ENCODE results near the gene JUP. TPM values are rescaled to one million over a fixed set of nuclear protein-coding genes. Genes with fewer than 3 reads are reported as not detected.

The JUP gene
- polyA plus RNA-seq, 1 of the 3 experiments (the other 2 are of a cell fraction), result 13.0 TPM

DNA sequence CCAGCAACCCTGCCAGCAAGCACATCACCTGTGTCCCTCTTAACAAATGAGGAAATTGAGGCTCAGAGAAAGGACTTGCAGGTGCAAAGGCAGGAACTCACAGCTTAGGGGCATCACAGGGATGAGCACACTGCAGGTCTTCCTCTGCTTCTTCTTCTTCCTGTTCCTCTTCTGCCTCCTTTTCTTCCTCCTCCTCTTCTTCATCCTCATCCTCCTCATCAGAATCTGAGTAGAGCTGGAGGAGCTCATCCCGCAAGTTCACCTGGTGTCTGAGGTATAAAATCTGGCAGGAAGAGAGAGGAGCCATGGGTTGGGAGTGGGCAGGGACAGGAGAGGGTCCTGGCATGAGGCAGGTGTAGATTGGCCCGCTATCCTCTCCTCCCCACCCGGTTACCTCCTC lies 54.7 kb downstream of the JUP start:
- Histone ChIP-seq H4K20me1 (ENCODE audit: insufficient read depth) (no peaks in the 10 kb centered on the region), H3K79me2 (ENCODE audit: insufficient read depth) (no peaks in the 10 kb centered on the region), H3F3A (replicated peaks; ENCODE audit: insufficient read depth) (no peaks in the 10 kb centered on the region), H3K4me1 (ENCODE audit: control insufficient read depth in 1 of 2, insufficient read depth in 2 of 2, low read depth in 1 of 2, low read length in 1 of 2) (peaks cover 0 to 11% of the 10 kb centered on the region in 2 experiments; a peak in 1 of 4 replicates), H3K36me3 (replicated peaks in 1 of 2; ENCODE audit: control insufficient read depth in 1 of 2, insufficient read depth in 2 of 2, low read length in 1 of 2) (no peaks in the 10 kb centered on the region), H3K4me3 (ENCODE audit: low read depth in 2 of 2, low read length in 1 of 2) (no peak overlapping the region), H3K4me2 (no peak overlapping the region), H3K9ac (no peak overlapping the region), H2AFZ (ENCODE audit: low read depth) (no peak overlapping the region), H3K9me2 (no peaks in the 10 kb centered on the region), H3K27me3 (ENCODE audit: insufficient read depth) (peaks cover 61% of the 10 kb centered on the region), H3K9me3 (no peaks in the 10 kb centered on the region), H3K27ac (ENCODE audit: low read depth in 2 of 2, low read length in 1 of 2) (no peak overlapping the region)
- 35% methylated on average over 2 of the region's 3 CpGs for WGBS (ENCODE audit: low lambda C conversion rate)
- TF ChIP-seq CHD2 (IDR thresholded peaks at IDR 0.05; ENCODE audit: low read length, partially characterized antibody), result no peak
- no peak for TF ChIP-seq TCF12 (IDR thresholded peaks at IDR 0.05)
- no peak for TF ChIP-seq TEAD4 (IDR thresholded peaks at IDR 0.05; ENCODE audit: borderline replicate concordance, insufficient read depth)
- no peak for TF ChIP-seq MEF2A (IDR thresholded peaks at IDR 0.05; ENCODE audit: borderline replicate concordance, low read depth)
- TF ChIP-seq GABPA (IDR thresholded peaks at IDR 0.05; ENCODE audit: low read depth), result no peak
- no peak for TF ChIP-seq RAD21 (IDR thresholded peaks at IDR 0.05; ENCODE audit: low read length)
- no peak for TF ChIP-seq POLR2AphosphoS5 (IDR thresholded peaks at IDR 0.05; ENCODE audit: low read depth, low read length)
- TF ChIP-seq, protein P1, sequence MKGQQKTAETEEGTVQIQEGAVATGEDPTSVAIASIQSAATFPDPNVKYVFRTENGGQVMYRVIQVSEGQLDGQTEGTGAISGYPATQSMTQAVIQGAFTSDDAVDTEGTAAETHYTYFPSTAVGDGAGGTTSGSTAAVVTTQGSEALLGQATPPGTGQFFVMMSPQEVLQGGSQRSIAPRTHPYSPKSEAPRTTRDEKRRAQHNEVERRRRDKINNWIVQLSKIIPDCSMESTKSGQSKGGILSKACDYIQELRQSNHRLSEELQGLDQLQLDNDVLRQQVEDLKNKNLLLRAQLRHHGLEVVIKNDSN (IDR thresholded peaks at IDR 0.05; ENCODE audit: borderline replicate concordance, low read depth), result no peak
- TF ChIP-seq YY1 (IDR thresholded peaks at IDR 0.05; ENCODE audit: low read depth), result no peak
- TF ChIP-seq EP300 (IDR thresholded peaks at IDR 0.05; ENCODE audit: borderline replicate concordance in 1 of 2, low read depth in 1 of 2, low read length in 1 of 2), result no peak
- TF ChIP-seq FOSL2 (IDR thresholded peaks at IDR 0.05; ENCODE audit: borderline replicate concordance, low read depth), result no peak
- TF ChIP-seq FOXJ3 (CRISPR knock-in tag; IDR thresholded peaks at IDR 0.05), result no peak
- no peak for TF ChIP-seq JUND (IDR thresholded peaks at IDR 0.05)
- ChIA-PET CTCF (interaction anchor here (1.4 to 24.8 kb wide), 4 partner anchors 36 to 72 kb away, joined by 5 to 405 read pairs (median 12); partner anchors contain the start of genes FKBP10, JUP and P3H4), POLR2A (no interaction called here)
- no peak for DNase-seq

DNA sequence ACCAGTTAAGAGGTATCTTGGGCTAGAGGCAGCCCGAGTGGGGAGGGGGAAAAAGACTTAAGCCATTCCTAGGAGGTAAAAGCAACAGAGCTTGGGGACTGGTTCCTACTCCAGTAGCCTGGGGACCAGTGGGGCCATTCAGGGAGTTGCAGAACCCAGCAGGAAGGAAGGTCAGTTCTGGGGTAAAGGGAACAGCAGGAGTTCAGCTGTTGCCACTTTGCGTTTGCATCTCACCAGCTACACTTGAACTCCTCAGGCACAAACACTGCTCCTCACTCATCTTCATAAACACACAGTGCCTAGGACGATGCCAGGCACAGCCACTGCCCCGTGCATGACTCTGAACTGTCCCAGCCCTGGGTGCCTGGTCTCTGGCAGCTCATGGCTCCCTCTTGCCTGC lies 56.0 kb downstream of the JUP start:
- Histone ChIP-seq H3K79me2 (ENCODE audit: insufficient read depth) (no peaks in the 10 kb centered on the region), H3K4me1 (ENCODE audit: control insufficient read depth in 1 of 2, insufficient read depth in 2 of 2, low read depth in 1 of 2, low read length in 1 of 2) (peaks cover 0 to 11% of the 10 kb centered on the region in 2 experiments; a peak in 1 of 4 replicates), H3K9me2 (no peaks in the 10 kb centered on the region), H4K20me1 (ENCODE audit: insufficient read depth) (no peaks in the 10 kb centered on the region), H3K4me3 (ENCODE audit: low read depth in 2 of 2, low read length in 1 of 2) (no peak overlapping the region), H3K4me2 (no peak overlapping the region), H3K27me3 (ENCODE audit: insufficient read depth) (peaks cover 48% of the 10 kb centered on the region), H3K9me3 (no peaks in the 10 kb centered on the region), H2AFZ (ENCODE audit: low read depth) (no peak overlapping the region), H3K9ac (no peak overlapping the region), H3K27ac (ENCODE audit: low read depth in 2 of 2, low read length in 1 of 2) (no peak overlapping the region), H3K36me3 (replicated peaks in 1 of 2; ENCODE audit: control insufficient read depth in 1 of 2, insufficient read depth in 2 of 2, low read length in 1 of 2) (no peaks in the 10 kb centered on the region), H3F3A (replicated peaks; ENCODE audit: insufficient read depth) (no peaks in the 10 kb centered on the region)
- DNase-seq, result no peak
- ChIA-PET POLR2A (no interaction called here), CTCF (interaction anchor here (1.9 to 24.8 kb wide), 3 partner anchors 35 to 73 kb away, joined by 10 to 405 read pairs (median 14); partner anchors contain the start of genes FKBP10, JUP and P3H4)
- 22% methylated on average over 4 of the region's 4 CpGs for WGBS (ENCODE audit: low lambda C conversion rate)
- TF ChIP-seq TEAD4 (IDR thresholded peaks at IDR 0.05; ENCODE audit: borderline replicate concordance, insufficient read depth) (no peak), SIN3A (IDR thresholded peaks at IDR 0.05; ENCODE audit: borderline replicate concordance, low read depth, low read length) (no peak), RFX5 (IDR thresholded peaks at IDR 0.05; ENCODE audit: low read length) (no peak), TCF12 (IDR thresholded peaks at IDR 0.05) (no peak), FOXJ3 (CRISPR knock-in tag; IDR thresholded peaks at IDR 0.05) (no peak), SMC3 (IDR thresholded peaks at IDR 0.05; ENCODE audit: low read depth, low read length) (no peak), RAD21 (IDR thresholded peaks at IDR 0.05; ENCODE audit: low read length) (no peak), POLR2AphosphoS5 (IDR thresholded peaks at IDR 0.05; ENCODE audit: low read depth, low read length) (no peak), RXRA (IDR thresholded peaks at IDR 0.05; ENCODE audit: borderline replicate concordance, low read depth) (no peak), ELF1 (IDR thresholded peaks at IDR 0.05) (no peak), GATA2 (CRISPR knock-in tag; IDR thresholded peaks at IDR 0.05) (no peak), MEF2A (IDR thresholded peaks at IDR 0.05; ENCODE audit: borderline replicate concordance, low read depth) (no peak), TAF1 (IDR thresholded peaks at IDR 0.05; ENCODE audit: borderline replicate concordance, low read depth, low read length) (no peak), EZH2phosphoT487 (IDR thresholded peaks at IDR 0.05; ENCODE audit: borderline replicate concordance, low read depth) (no peak), CHD2 (IDR thresholded peaks at IDR 0.05; ENCODE audit: low read length, partially characterized antibody) (no peak), EP300 (IDR thresholded peaks at IDR 0.05; ENCODE audit: borderline replicate concordance in 1 of 2, low read depth in 1 of 2, low read length in 1 of 2) (no peak)
- TF ChIP-seq, protein P2, sequence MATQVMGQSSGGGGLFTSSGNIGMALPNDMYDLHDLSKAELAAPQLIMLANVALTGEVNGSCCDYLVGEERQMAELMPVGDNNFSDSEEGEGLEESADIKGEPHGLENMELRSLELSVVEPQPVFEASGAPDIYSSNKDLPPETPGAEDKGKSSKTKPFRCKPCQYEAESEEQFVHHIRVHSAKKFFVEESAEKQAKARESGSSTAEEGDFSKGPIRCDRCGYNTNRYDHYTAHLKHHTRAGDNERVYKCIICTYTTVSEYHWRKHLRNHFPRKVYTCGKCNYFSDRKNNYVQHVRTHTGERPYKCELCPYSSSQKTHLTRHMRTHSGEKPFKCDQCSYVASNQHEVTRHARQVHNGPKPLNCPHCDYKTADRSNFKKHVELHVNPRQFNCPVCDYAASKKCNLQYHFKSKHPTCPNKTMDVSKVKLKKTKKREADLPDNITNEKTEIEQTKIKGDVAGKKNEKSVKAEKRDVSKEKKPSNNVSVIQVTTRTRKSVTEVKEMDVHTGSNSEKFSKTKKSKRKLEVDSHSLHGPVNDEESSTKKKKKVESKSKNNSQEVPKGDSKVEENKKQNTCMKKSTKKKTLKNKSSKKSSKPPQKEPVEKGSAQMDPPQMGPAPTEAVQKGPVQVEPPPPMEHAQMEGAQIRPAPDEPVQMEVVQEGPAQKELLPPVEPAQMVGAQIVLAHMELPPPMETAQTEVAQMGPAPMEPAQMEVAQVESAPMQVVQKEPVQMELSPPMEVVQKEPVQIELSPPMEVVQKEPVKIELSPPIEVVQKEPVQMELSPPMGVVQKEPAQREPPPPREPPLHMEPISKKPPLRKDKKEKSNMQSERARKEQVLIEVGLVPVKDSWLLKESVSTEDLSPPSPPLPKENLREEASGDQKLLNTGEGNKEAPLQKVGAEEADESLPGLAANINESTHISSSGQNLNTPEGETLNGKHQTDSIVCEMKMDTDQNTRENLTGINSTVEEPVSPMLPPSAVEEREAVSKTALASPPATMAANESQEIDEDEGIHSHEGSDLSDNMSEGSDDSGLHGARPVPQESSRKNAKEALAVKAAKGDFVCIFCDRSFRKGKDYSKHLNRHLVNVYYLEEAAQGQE (IDR thresholded peaks at IDR 0.05; ENCODE audit: low read depth, low read length), result no peak
- TF ChIP-seq, protein P3, sequence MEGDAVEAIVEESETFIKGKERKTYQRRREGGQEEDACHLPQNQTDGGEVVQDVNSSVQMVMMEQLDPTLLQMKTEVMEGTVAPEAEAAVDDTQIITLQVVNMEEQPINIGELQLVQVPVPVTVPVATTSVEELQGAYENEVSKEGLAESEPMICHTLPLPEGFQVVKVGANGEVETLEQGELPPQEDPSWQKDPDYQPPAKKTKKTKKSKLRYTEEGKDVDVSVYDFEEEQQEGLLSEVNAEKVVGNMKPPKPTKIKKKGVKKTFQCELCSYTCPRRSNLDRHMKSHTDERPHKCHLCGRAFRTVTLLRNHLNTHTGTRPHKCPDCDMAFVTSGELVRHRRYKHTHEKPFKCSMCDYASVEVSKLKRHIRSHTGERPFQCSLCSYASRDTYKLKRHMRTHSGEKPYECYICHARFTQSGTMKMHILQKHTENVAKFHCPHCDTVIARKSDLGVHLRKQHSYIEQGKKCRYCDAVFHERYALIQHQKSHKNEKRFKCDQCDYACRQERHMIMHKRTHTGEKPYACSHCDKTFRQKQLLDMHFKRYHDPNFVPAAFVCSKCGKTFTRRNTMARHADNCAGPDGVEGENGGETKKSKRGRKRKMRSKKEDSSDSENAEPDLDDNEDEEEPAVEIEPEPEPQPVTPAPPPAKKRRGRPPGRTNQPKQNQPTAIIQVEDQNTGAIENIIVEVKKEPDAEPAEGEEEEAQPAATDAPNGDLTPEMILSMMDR (IDR thresholded peaks at IDR 0.05), result no peak
